Measurements from ENCODE around the gene XPA. TPM values are rescaled to one million over a fixed set of nuclear protein-coding genes. Genes with fewer than 3 reads are reported as not detected.

Gene XPA
- total RNA-seq, 2 experiments from 2014 or later, result 8.7 to 11.1 TPM

- H3K27ac Mint-ChIP-seq, result no peak overlapping the region
- POLR2A ChIA-PET, result no interaction called here
- H3K4me1 Mint-ChIP-seq, result peaks cover 2% of the 10 kb centered on the region
- H3K9me3 Mint-ChIP-seq (ENCODE audit: low read depth), result no peaks in the 10 kb centered on the region
- DNase-seq, result no peak
- intact Hi-C loops (cut with DNase I, micrococcal nuclease), result no loop called here
- peaks cover 37% of the 10 kb centered on the region for H3K36me3 Mint-ChIP-seq (ENCODE audit: low read depth)
- CTCF ChIA-PET, result interaction anchor here (1.0 to 1.3 kb wide), 2 partner anchors 9 to 73 kb away, joined by 3 to 4 read pairs; no protein-coding TSS in a partner anchor
- no peak for ATAC-seq
- no peaks in the 10 kb centered on the region for H3K27me3 Mint-ChIP-seq
- no peak overlapping the region for H3K4me3 Mint-ChIP-seq
Observed at GRCh38 chr9:97688654-97689053, 8.5 kb downstream of the XPA start.

- no peak for ATAC-seq
- no peak overlapping the region for H3K4me3 Mint-ChIP-seq
- peak overlapping the region; percentile 38 for H3K27ac Mint-ChIP-seq
- DNase-seq, result no peak
- peaks cover 3% of the 10 kb centered on the region for H3K4me1 Mint-ChIP-seq
- POLR2A ChIA-PET, result interaction anchor here (0.6 kb wide), 1 partner anchor 49 kb away, joined by 3 read pairs; the partner anchor contains the start of gene TSTD2
- no peaks in the 10 kb centered on the region for H3K9me3 Mint-ChIP-seq (ENCODE audit: low read depth)
- H3K27me3 Mint-ChIP-seq, result no peaks in the 10 kb centered on the region
- CTCF ChIA-PET, result interaction anchor here (0.8 kb wide), 1 partner anchor 208 kb away, joined by 3 read pairs; no protein-coding TSS in a partner anchor
- intact Hi-C loops (cut with DNase I, micrococcal nuclease), result no loop called here
- peaks cover 37% of the 10 kb centered on the region for H3K36me3 Mint-ChIP-seq (ENCODE audit: low read depth)
Observed at GRCh38 chr9:97682242-97682641, 14.9 kb downstream of the XPA start.

GRCh38 chr9:97675655-97676054 lies 21.5 kb downstream of the XPA start:
- ChIA-PET CTCF (interaction anchor here (1.0 kb wide), 1 partner anchor 215 kb away, joined by 3 read pairs; no protein-coding TSS in a partner anchor), POLR2A (no interaction called here)
- Mint-ChIP-seq H3K27me3 (no peaks in the 10 kb centered on the region), H3K4me1 (peaks cover 9% of the 10 kb centered on the region), H3K27ac (peak overlapping the region; percentile 22), H3K4me3 (no peak overlapping the region), H3K36me3 (ENCODE audit: low read depth) (peaks cover 60% of the 10 kb centered on the region), H3K9me3 (ENCODE audit: low read depth) (no peaks in the 10 kb centered on the region)
- intact Hi-C loops (cut with DNase I, micrococcal nuclease), result no loop called here
- peak; percentile 51 for ATAC-seq
- DNase-seq, result no peak

- CTCF ChIA-PET, result interaction anchor here (1.1 kb wide), 1 partner anchor 57 kb away, joined by 4 read pairs; no protein-coding TSS in a partner anchor
Observed at GRCh38 chr9:97673922-97674321, 23.2 kb downstream of the XPA start.

GRCh38 chr9:97672403-97672802 lies 24.7 kb downstream of the XPA start:
- CTCF ChIA-PET, result no interaction called here
- DNase-seq, result no peak
- peaks cover 63% of the 10 kb centered on the region for H3K36me3 Mint-ChIP-seq (ENCODE audit: low read depth)
- POLR2A ChIA-PET, result interaction anchor here (0.5 kb wide), 1 partner anchor 14 kb away, joined by 3 read pairs; no protein-coding TSS in a partner anchor
- H3K9me3 Mint-ChIP-seq (ENCODE audit: low read depth), result no peaks in the 10 kb centered on the region
- H3K27ac Mint-ChIP-seq, result no peak overlapping the region
- no peak overlapping the region for H3K4me3 Mint-ChIP-seq
- peaks cover 17% of the 10 kb centered on the region for H3K4me1 Mint-ChIP-seq
- no peaks in the 10 kb centered on the region for H3K27me3 Mint-ChIP-seq
- intact Hi-C loops (cut with DNase I, micrococcal nuclease), result no loop called here
- ATAC-seq, result no peak

More at GRCh38 chr9:97673922-97674321, 23.2 kb downstream of the XPA start:
- POLR2A ChIA-PET, result no interaction called here
- intact Hi-C loops (cut with DNase I, micrococcal nuclease), result no loop called here
- H3K36me3 Mint-ChIP-seq (ENCODE audit: low read depth), result peaks cover 62% of the 10 kb centered on the region
- DNase-seq, result no peak
- peaks cover 9% of the 10 kb centered on the region for H3K4me1 Mint-ChIP-seq
- no peak overlapping the region for H3K4me3 Mint-ChIP-seq
- H3K27me3 Mint-ChIP-seq, result no peaks in the 10 kb centered on the region
- ATAC-seq, result no peak
- H3K9me3 Mint-ChIP-seq (ENCODE audit: low read depth), result no peaks in the 10 kb centered on the region
- peak overlapping the region; percentile 66 for H3K27ac Mint-ChIP-seq

GRCh38 chr9:97670586-97670985 lies 26.6 kb downstream of the XPA start:
- no peaks in the 10 kb centered on the region for H3K9me3 Mint-ChIP-seq (ENCODE audit: low read depth)
- peaks cover 29% of the 10 kb centered on the region for H3K4me1 Mint-ChIP-seq
- intact Hi-C loops (cut with DNase I, micrococcal nuclease), result no loop called here
- H3K27me3 Mint-ChIP-seq, result no peaks in the 10 kb centered on the region
- peaks cover 65% of the 10 kb centered on the region for H3K36me3 Mint-ChIP-seq (ENCODE audit: low read depth)
- ChIA-PET POLR2A (no interaction called here), CTCF (interaction anchor here (0.6 to 1.5 kb wide), 4 partner anchors 10 to 180 kb away, joined by 3 read pairs; no protein-coding TSS in a partner anchor)
- no peak overlapping the region for H3K4me3 Mint-ChIP-seq
- ATAC-seq (no peak), DNase-seq (no peak)
- no peak overlapping the region for H3K27ac Mint-ChIP-seq

DNA sequence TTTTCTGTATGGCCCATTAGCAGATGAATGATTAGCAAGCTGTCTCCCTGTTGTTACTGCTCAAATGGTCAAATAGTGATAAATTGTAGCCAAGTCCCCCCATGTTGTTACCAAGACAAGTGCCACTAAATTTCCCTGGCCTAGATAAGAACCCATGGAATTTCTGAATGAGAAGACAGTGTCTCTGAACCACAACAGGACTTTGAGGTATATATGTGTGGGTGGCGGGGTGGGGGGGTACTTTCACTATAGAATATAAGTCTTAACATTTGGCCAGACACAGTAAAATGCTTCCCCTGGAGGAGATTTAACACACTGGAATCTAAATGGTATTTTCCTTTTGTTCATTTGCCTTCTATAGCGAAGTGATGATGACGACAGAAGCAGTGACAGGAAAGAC lies 28.7 kb downstream of the XPA start:
- ATAC-seq (no peak), DNase-seq (peak; percentile 32)
- ChIA-PET CTCF (no interaction called here), POLR2A (no interaction called here)
- Mint-ChIP-seq H3K4me1 (peaks cover 39% of the 10 kb centered on the region), H3K27ac (peak overlapping the region; percentile 81), H3K9me3 (ENCODE audit: low read depth) (no peaks in the 10 kb centered on the region), H3K27me3 (no peaks in the 10 kb centered on the region), H3K36me3 (ENCODE audit: low read depth) (peaks cover 61% of the 10 kb centered on the region), H3K4me3 (no peak overlapping the region)
- intact Hi-C loops (cut with DNase I, micrococcal nuclease), result loop anchor here in 1 of 2 experiments (2.0 kb wide), 1 partner anchor 18 kb away; no protein-coding TSS in a partner anchor

GRCh38 chr9:97666907-97667686 lies 30.0 kb downstream of the XPA start:
- ChIA-PET CTCF (interaction anchor here (1.0 kb wide), 1 partner anchor 30 kb away, joined by 3 read pairs; the partner anchor contains the start of gene XPA), POLR2A (interaction anchor here (0.6 kb wide), 1 partner anchor 12 kb away, joined by 4 read pairs; no protein-coding TSS in a partner anchor)
- ATAC-seq (peak; percentile 54), DNase-seq (no peak)
- intact Hi-C loops (cut with DNase I, micrococcal nuclease), result no loop called here
- Mint-ChIP-seq H3K4me1 (peaks cover 39% of the 10 kb centered on the region), H3K27me3 (no peaks in the 10 kb centered on the region), H3K27ac (peak overlapping the region; percentile 48), H3K9me3 (ENCODE audit: low read depth) (no peaks in the 10 kb centered on the region), H3K36me3 (ENCODE audit: low read depth) (peaks cover 59% of the 10 kb centered on the region), H3K4me3 (no peak overlapping the region)

- Mint-ChIP-seq H3K9me3 (ENCODE audit: low read depth) (no peaks in the 10 kb centered on the region), H3K27ac (peak overlapping the region; percentile 48), H3K27me3 (no peaks in the 10 kb centered on the region), H3K36me3 (ENCODE audit: low read depth) (peaks cover 62% of the 10 kb centered on the region), H3K4me1 (peaks cover 39% of the 10 kb centered on the region), H3K4me3 (no peak overlapping the region)
- intact Hi-C loops (cut with DNase I, micrococcal nuclease), result no loop called here
- no peak for DNase-seq
- CTCF ChIA-PET, result no interaction called here
- POLR2A ChIA-PET, result no interaction called here
- ATAC-seq, result peak; percentile 50
Observed at GRCh38 chr9:97665742-97666141, 31.4 kb downstream of the XPA start.

- ChIA-PET POLR2A (no interaction called here), CTCF (interaction anchor here (1.3 kb wide), 1 partner anchor 9 kb away, joined by 3 read pairs; no protein-coding TSS in a partner anchor)
- ATAC-seq (no peak), DNase-seq (no peak)
- H3K4me1 Mint-ChIP-seq, result peaks cover 16% of the 10 kb centered on the region
- H3K27me3 Mint-ChIP-seq, result no peaks in the 10 kb centered on the region
- peak overlapping the region; percentile 59 for H3K27ac Mint-ChIP-seq
- H3K9me3 Mint-ChIP-seq (ENCODE audit: low read depth), result no peaks in the 10 kb centered on the region
- peaks cover 62% of the 10 kb centered on the region for H3K36me3 Mint-ChIP-seq (ENCODE audit: low read depth)
- intact Hi-C loops (cut with DNase I, micrococcal nuclease), result no loop called here
- no peak overlapping the region for H3K4me3 Mint-ChIP-seq
Observed at GRCh38 chr9:97660847-97661246, 36.3 kb downstream of the XPA start.

DNA sequence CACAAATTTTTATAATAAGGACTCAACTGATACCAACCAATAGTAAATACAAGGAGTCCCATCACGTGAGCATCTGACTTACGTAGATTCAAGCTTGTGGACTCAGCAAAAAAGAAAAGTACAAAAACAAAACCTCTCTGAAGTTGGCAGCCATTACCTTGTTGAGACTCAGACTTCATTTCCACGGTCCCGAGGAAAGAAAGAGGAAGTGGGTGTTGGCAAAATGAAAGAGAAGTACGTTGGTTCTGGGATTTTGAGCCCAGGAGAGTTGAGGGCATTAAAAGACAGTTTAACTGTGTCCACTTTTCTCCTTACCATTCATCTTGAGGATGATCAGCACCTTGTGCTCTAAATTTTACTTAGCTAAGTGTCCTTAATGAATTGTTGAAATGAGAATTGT lies 36.8 kb downstream of the XPA start:
- H3K27ac Mint-ChIP-seq, result no peak overlapping the region
- CTCF ChIA-PET, result interaction anchor here (1.3 to 1.6 kb wide), 2 partner anchors 10 to 24 kb away, joined by 3 to 4 read pairs; no protein-coding TSS in a partner anchor
- H3K4me1 Mint-ChIP-seq, result peaks cover 12% of the 10 kb centered on the region
- ATAC-seq, result no peak
- no peak overlapping the region for H3K4me3 Mint-ChIP-seq
- POLR2A ChIA-PET, result no interaction called here
- intact Hi-C loops (cut with DNase I, micrococcal nuclease), result no loop called here
- H3K9me3 Mint-ChIP-seq (ENCODE audit: low read depth), result no peaks in the 10 kb centered on the region
- no peaks in the 10 kb centered on the region for H3K27me3 Mint-ChIP-seq
- peaks cover 65% of the 10 kb centered on the region for H3K36me3 Mint-ChIP-seq (ENCODE audit: low read depth)
- no peak for DNase-seq

GRCh38 chr9:97659771-97660170 lies 37.4 kb downstream of the XPA start:
- Mint-ChIP-seq H3K9me3 (ENCODE audit: low read depth) (no peaks in the 10 kb centered on the region), H3K4me1 (peaks cover 7% of the 10 kb centered on the region), H3K27ac (peak overlapping the region; percentile 62), H3K36me3 (ENCODE audit: low read depth) (peaks cover 64% of the 10 kb centered on the region), H3K27me3 (no peaks in the 10 kb centered on the region), H3K4me3 (no peak overlapping the region)
- ChIA-PET POLR2A (no interaction called here), CTCF (interaction anchor here (1.3 to 1.6 kb wide), 2 partner anchors 10 to 24 kb away, joined by 3 to 4 read pairs; no protein-coding TSS in a partner anchor)
- intact Hi-C loops (cut with DNase I, micrococcal nuclease), result no loop called here
- ATAC-seq (no peak), DNase-seq (no peak)
